Cardiac septum (tissue), 1 donor: Measurements from ENCODE around the gene GDI1. TPM values are rescaled to one million over a fixed set of nuclear protein-coding genes. Genes with fewer than 3 reads are reported as not detected.

Experiments used
- DNase-seq: peaks from one replicate; pipeline ENCODE4 v3.0.0-alpha.2; 2020; ENCODE audit warnings: low spot score
- intact Hi-C: fragments of 100-400 bp; cut with DNase I; formaldehyde crosslinking; loops from one replicate; pipeline ENCODE4 v1.14.0; 2022
- total RNA-seq: library from RNA; stranded (reverse); fragmentation: NEBNext Ultra II Directional; extraction: Animal tissue kit (Norgen Biotek cat#: 25700); gene quantifications from one replicate; pipeline ENCODE4 v1.2.1, GENCODE V29; 2021
- donor health status: DM: no; HTN: no; CAD: no.

GDI1 gene
- total RNA-seq, 1 donor from 2014 or later, result 114 TPM

DNA sequence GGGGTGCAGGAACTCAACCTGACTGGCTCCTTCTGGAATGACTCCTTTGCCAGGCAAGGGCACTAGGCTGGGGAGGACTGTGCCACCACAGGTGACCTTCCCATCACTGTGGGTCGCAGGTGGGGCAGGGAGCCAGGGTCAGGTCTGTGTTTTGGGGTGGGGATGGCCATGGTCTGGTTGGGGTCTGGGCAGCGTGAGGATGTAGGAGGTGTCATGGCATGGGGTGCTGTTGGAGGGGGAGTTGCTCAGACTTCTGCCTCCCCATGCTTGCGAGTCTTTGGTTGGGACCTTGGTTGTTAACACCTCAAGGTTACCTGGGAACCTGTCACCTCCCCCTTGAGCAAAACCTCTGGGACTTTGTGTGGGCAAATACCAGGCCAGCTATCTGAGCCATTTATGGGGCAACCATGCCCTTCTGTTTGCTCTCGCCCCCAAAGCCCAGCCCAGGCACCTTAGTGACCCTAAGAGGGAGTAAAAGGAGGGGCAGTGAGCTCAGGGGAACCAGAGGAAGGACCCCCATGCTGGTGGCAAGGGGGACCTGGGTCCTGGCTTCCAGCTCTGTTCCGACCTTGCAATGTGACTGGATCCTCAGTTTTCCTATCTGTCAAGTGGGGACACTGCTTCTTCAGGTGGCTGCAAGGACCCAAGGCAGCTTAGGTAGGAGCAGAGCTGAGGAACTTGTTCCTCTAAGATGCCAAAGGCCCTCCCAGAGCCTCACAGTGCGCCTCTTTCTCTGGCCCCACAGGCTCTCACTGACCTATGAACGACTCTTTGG, 2.4 kb upstream of the GDI1 start:
- intact Hi-C loops, result loop anchor here (5.0 kb wide), 2 partner anchors 53 to 98 kb away; partner anchors contain the start of gene UBL4A
- DNase-seq, result no peak

DNA sequence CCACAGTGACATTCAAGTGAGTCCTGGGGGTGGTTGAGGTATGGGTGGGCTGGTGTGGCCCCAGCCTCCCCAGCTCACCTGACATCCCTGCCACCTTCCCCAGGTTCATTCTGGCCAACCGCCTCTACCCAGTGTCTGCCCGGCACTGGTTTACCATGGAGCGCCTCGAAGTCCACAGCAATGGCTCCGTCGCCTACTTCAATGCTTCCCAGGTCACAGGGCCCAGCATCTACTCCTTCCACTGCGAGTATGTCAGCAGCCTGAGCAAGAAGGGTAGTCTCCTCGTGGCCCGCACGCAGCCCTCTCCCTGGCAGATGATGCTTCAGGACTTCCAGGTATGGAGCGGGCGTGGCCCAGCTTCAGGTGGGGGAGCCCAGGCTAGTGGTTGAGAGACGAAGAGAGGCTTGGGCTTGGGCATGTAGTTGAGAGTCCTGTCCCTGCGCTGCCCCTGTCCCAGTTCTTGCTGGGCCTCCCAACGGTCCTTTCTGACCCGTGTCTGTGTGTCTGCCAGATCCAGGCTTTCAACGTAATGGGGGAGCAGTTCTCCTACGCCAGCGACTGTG, 1.7 kb upstream of the GDI1 start:
- no peak for DNase-seq
- intact Hi-C loops, result loop anchor here (5.0 kb wide), 2 partner anchors 52 to 97 kb away; partner anchors contain the start of gene UBL4A

DNA sequence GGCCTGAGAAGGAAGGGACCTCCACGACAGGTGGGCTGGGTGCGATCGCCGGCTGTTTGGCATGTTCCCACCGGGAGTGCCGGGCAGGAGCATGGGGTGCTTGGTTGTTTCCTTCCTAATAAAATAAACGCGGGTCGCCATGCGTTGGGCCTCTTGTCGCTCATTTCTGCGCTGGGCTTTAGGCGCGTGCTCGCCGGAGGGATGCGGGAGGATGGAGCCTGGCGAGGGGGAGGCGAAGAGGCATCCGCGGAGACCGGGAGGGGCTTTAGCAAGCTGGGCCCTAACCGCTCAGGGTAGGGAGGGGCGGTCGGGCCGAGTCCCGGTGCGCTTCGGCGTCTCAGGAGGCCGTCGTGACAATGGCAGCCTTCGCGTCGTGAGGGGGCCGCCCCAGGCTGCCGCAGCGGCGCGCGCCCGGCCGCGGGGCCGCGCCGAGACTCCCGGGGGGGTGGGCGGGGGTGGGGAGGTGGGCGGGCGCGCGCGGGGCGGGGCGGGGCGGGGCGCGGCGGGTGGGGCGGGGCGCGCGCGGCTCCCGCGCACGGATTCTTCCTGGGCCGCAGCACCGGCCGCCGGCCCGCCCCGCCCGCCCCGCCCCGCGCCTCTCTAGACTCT, 476 bp upstream of the GDI1 start:
- DNase-seq, result no peak
- intact Hi-C loops, result loop anchor here (5.0 kb wide), 2 partner anchors 51 to 96 kb away; partner anchors contain the start of gene UBL4A

DNA sequence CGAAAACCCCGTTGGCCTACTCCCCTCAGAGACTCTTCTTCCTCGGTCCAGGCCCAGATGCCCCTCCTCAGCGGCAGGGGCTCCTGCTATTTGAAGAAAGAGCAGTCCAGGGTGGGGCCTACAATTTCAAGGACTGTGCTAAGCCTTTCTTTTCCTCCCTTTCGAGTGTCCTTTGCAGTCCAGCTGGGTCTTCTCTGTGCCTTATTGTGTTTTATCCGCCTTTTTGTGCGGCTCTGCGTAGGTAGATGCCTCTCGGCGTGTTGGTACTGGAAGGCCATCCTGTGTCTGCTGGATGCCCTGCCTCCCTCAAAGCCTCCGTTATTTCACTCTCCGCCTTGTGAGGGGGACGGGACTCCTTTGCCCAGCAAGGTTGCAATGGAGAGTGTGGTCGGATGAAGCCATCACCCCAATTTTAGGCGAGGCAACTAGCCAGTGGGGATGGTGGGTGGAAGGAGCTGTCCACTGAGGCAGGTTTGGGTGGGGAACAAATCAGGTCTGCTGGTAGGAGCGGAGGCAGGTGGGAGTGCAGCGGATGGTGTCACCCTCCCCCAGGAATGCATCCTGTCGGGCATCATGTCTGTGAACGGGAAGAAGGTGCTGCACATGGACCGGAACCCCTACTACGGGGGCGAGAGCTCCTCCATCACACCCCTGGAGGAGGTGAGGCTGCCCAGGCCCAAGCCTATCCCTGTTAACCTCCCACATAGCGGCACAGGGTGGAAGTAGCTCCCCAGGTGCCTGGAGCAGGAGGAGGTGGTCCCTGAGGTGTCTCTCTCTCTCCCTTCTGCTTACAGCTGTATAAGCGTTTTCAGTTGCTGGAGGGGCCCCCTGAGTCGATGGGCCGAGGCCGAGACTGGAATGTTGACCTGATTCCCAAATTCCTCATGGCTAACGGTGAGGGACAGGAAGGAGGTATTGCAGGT, 1.3 kb downstream of the GDI1 start:
- intact Hi-C loops, result loop anchor here (5.0 kb wide), 2 partner anchors 49 to 94 kb away; partner anchors contain the start of gene UBL4A
- DNase-seq, result no peak

DNA sequence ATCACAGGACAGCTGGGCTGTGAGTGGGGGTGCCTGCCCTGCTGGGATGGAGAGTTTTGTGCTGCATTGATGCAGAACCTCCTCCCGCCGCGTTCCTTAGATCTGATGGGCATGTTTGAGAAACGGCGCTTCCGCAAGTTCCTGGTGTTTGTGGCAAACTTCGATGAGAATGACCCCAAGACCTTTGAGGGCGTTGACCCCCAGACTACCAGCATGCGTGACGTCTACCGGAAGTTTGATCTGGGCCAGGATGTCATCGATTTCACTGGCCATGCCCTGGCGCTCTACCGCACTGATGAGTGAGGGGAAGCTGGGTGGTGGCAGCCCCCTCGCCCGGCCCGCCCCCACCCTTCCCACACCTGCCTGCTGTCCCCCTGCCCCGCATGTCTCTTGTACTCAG, 2.9 kb downstream of the GDI1 start:
- intact Hi-C loops, result loop anchor here (5.0 to 10.0 kb wide), 3 partner anchors 45 to 92 kb away; partner anchors contain the start of genes RPL10 and UBL4A
- no peak for DNase-seq

DNA sequence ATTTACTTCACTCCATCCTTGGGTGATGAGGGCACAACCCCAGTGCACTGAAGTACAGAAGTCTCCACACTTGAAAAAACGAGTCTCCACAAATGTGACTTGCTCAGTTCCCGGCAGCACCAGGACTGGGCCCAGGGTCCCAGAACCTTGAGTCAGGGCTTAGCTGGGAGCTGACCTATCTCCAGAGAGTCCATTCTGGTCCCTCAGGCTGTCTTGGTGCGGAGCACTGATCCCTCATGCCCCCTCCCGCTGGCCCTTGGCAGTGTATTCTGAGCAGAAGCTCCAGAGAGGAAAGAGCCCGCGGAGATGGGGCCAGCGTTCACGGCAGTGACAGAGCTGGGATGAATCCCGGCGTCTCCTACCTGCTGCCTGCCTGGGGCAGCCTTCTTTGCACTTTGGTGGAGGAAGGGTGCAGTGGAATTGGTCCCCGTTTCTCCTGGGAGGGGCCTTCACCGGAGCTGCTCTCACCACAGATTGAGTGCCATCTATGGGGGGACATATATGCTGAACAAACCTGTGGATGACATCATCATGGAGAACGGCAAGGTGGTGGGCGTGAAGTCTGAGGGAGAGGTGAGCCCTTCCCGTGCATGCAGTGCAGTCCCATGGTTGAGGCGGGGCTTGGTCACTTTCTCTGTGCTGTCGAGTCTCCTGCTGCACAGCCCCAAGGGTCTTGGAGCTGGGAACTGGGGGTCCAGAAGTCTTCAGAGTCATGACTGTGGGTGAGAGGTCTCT, 3.8 kb downstream of the GDI1 start:
- no peak for DNase-seq
- intact Hi-C loops, result loop anchor here (10.0 kb wide), 1 partner anchor 46 kb away; the partner anchor contains the start of gene RPL10

DNA sequence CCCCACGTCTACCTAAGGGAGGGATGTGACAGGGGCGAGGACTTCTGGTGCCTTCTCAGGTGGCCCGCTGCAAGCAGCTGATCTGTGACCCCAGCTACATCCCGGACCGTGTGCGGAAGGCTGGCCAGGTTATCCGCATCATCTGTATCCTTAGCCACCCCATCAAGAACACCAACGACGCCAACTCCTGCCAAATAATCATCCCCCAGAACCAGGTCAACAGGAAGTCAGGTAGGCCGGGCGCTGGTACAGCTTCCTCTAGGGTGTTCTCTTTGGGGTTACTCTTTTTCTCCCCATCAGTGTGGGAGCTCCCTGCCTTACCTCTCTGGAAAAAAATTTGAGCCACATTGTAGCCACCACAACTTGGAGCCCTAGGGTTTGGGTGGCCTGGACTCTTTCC, 4.6 kb downstream of the GDI1 start:
- intact Hi-C loops, result loop anchor here (10.0 kb wide), 1 partner anchor 47 kb away; the partner anchor contains the start of gene RPL10
- DNase-seq, result no peak

DNA sequence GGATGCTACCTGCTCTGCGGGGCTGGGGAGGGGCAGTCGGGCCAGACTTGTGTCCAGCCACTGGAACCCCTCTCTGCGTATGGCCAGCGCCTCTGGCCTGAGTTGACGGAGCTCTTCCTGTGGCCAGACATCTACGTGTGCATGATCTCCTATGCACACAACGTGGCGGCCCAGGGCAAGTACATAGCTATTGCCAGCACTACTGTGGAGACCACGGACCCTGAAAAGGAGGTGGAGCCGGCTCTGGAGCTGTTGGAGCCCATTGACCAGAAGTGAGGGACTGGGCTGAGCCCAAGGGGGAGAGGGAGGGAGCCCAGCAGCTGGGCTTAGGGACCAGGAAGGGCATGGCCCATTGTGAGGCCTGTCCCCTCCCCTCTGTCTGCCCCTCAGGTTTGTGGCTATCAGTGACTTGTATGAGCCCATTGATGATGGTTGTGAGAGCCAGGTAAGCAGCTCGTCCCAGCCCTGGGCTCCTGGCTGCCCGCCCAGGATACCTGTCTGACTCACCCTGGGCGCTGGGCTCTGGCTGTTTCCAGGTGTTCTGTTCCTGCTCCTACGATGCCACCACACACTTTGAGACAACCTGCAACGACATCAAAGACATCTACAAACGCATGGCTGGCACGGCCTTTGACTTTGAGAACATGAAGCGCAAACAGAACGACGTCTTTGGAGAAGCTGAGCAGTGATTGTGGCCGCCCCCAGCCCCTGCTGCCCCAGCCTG, 5.2 kb downstream of the GDI1 start:
- DNase-seq, result no peak
- intact Hi-C loops, result loop anchor here (10.0 kb wide), 1 partner anchor 47 kb away; the partner anchor contains the start of gene RPL10

DNA sequence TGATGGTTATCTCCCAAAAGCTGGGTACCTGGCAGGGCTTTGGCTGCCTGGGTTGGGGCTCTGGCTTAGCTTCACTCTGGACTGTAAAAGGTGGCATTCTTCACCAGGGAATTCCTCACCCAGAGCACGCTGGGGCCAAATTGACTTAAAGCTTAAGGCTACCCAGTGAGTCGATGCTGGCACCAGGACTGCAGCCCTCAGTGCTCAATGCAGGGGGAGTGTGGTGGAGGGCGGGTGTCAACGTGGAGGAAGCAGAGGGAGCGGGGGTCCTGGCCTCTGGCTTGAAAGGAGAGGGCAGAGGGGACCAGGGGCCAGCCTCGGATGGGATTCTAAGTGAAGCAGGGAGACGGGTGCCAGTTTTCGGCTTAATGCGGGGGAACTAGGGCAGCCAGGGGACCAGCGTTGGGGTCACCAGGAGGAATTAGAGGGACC, 6.5 kb downstream of the GDI1 start:
- intact Hi-C loops, result loop anchor here (10.0 kb wide), 1 partner anchor 49 kb away; the partner anchor contains the start of gene RPL10
- no peak for DNase-seq

DNA sequence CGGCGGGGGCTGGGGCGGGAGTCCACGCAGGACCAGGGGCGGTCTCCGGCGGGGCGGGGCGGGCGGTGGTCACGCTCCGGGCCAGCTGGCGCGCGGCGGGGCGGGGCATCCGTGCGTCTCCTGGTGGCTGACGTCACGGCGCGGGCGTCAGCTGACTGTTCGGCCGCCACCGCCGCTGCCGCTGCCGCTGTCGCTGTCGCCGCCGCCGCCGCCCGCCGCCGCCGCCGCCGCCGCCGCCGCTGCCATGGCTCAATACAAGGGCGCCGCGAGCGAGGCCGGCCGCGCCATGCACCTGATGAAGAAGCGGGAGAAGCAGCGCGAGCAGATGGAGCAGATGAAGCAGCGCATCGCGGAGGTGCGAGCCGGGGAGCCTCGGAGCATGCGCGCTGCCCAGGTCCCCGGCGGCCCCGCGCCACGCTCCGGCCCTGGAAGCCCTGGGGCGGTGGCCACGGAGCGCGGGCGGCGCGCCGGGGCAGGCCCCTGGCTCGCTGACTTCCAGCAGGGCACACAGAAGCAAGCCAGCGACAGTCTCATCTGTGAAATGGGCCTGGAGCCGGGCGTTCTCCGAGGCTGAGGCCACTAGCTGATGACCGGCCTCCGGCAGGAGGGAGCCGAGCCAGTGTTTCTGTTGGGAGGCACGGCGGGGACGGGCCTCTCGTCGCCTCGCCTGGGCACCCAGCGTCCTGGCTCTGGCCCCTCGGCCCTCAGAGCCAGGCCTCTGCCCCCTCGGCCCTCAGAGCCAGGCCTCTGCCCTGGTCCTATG, 7.2 kb downstream of the GDI1 start, which contains the start of gene FAM50A:
TSS of gene FAM50A (plus strand) at position 150 of the 763 bp plus-strand sequence. CDS start at position 245, 95 bp downstream.
- intact Hi-C loops, result loop anchor here (2.0 to 10.0 kb wide), 2 partner anchors 35 to 49 kb away; partner anchors contain the start of genes LAGE3 and RPL10
- DNase-seq, result peak; percentile 92

DNA sequence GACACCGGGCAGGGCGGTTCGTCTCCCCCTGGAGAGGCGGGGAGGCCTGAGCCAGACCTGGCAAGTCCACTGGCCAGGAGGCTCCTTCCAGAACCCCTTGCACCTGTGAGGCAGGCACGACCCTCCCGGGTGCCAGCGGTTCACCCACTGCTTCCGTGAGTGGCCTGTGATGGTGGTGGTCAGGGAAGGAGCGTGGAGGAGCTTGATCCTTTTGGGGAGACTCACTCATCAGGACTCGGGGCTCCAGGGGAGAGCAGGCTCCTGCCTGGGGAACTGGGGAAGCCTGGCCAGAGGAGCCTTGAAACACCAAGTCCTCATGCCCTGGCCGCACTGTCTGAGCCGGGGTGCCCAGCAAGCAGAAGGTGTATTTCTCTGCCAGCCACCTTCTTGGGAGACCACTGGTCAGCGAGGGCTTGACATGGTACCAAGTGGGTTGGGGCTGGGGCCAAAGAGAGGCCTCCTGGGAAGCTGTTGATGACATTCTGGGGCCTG, 7.8 kb downstream of the GDI1 start:
- no peak for DNase-seq
- intact Hi-C loops, result loop anchor here (2.0 to 10.0 kb wide), 2 partner anchors 34 to 50 kb away; partner anchors contain the start of genes LAGE3 and RPL10

DNA sequence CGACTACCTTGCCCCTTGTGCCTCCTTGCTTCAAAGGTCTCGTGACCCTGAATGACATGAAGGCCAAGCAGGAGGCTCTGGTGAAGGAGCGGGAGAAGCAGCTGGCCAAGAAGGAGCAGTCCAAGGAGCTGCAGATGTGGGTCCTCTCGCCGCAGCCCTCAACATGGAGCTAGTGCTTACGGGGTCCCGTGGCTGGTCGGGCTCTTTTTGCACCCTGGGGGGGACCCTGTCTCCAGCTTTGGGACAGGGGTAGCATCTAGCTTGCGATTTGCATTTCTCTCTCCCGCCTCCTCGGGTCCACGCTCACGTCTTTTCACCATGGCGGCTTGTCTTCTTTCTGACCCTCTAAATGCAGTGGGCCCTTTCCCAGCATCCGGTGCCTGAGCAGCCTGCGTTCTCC, 8.8 kb downstream of the GDI1 start:
- intact Hi-C loops, result loop anchor here (2.0 to 10.0 kb wide), 2 partner anchors 33 to 51 kb away; partner anchors contain the start of genes LAGE3 and RPL10
- DNase-seq, result no peak

DNA sequence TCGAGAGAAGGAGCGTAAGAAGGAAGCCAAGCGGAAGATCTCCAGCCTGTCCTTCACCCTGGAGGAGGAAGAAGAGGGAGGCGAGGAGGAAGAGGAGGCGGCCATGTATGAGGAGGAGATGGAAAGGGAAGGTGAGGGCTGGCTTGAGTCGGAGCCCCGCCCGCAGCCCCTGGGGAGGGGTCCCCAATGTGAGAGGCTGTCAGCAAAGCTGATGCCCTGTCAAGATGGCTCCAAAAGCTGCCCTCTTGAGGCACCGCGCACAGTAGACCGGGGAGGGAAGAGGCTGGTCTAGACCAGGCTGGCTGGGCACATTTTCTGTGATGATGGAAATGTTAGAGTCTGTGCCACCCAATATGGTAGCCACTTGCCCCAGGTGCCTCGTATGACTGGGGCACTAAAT, 9.5 kb downstream of the GDI1 start:
- intact Hi-C loops, result loop anchor here (10.0 kb wide), 1 partner anchor 52 kb away; the partner anchor contains the start of gene RPL10
- no peak for DNase-seq

DNA sequence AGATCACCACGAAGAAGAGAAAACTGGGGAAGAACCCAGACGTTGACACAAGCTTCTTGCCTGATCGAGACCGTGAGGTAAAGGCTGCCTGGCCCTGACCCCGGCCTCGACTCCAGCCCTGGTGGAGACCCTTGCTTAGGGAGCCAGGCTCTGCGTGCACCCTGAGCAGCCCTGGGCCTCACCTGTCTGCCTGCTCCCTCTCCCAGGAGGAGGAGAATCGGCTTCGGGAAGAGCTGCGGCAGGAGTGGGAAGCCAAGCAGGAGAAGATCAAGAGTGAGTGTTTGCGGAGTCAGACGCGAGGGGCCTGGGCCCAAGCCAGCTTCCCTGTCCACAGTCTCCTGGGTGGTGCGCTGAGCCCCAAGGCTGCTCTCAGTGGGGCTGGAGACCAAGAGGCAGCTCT, 11.5 kb downstream of the GDI1 start:
- no peak for DNase-seq
- intact Hi-C loops, result loop anchor here (10.0 kb wide), 1 partner anchor 54 kb away; the partner anchor contains the start of gene RPL10

DNA sequence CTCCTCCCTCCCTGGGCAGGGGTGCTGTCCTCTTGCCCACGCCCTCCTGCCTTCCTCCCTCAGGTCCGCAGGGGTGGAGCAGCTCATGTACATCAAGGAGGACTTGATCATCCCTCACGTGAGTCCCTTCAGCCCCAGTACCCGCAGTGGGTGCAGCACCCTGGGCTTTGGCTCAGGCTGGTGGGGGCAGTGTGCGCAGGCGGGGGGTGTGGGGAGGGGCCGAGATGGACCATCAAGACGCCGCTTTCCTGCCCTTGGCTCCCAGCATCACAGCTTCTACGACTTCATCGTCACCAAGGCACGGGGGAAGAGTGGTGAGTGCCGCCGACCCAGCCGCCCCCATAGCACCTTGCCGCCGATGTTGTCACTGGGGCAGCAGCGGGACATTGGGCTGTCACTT, 12.7 kb downstream of the GDI1 start:
- intact Hi-C loops, result loop anchor here (10.0 kb wide), 1 partner anchor 55 kb away; the partner anchor contains the start of gene RPL10
- no peak for DNase-seq

DNA sequence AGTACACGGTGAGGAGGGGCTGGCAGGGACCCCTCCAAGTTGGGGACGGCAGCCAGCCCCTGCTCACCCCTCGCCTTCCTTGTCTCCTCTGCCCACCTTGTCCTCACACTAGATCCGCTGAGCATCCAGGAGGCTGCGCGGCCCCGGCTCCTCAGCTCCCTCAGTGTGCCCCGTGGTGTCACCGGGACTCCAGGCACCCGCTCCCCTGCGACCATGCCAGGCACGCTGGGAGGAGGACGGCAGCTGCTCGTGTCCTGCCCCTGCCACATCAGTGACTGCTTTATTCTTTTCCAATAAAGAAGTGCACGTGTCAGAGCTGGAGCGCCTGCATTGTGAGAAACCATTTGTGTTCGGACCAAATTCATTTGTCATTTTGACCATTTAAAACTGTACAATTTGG, 13.4 kb downstream of the GDI1 start:
- no peak for DNase-seq
- intact Hi-C loops, result no loop called here
